HG02885 (cell line): ENCODE data around the gene MVK.

ENCODE experiments used
- ATAC-seq: cut with Tn5 transposase; IDR thresholded peaks from one replicate; pipeline ENCODE4 v1.9.1; 2021; ENCODE audit warnings: mild to moderate bottlenecking; ENCODE audit not compliant: unreplicated experiment, poor library complexity

The MVK gene

GRCh38 chr12:109625749-109626377, 52.3 kb downstream of the MVK start:
- no peak for ATAC-seq

- no peak for ATAC-seq
These were observed 53.0 kb downstream of the MVK start for GRCh38 chr12:109626378-109627115.

- no peak for ATAC-seq
These were observed 54.0 kb downstream of the MVK start for GRCh38 chr12:109627633-109628032.

GRCh38 chr12:109630107-109630506, 56.5 kb downstream of the MVK start:
- no peak for ATAC-seq

- ATAC-seq, result no peak
These were observed 57.2 kb downstream of the MVK start for GRCh38 chr12:109630815-109631214.

GRCh38 chr12:109631302-109631701, 57.7 kb downstream of the MVK start:
- no peak for ATAC-seq

- ATAC-seq, result no peak
These were observed 58.2 kb downstream of the MVK start for GRCh38 chr12:109631751-109632150.

GRCh38 chr12:109632342-109632741, 58.7 kb downstream of the MVK start:
- no peak for ATAC-seq

- no peak for ATAC-seq
These were observed 62.1 kb downstream of the MVK start for GRCh38 chr12:109635717-109636116.

- no peak for ATAC-seq
These were observed 63.8 kb downstream of the MVK start for GRCh38 chr12:109637348-109637747.

GRCh38 chr12:109637996-109638395, 64.4 kb downstream of the MVK start:
- no peak for ATAC-seq

GRCh38 chr12:109638735-109639134, 65.1 kb downstream of the MVK start:
- no peak for ATAC-seq

- ATAC-seq, result no peak
These were observed 65.7 kb downstream of the MVK start for GRCh38 chr12:109639151-109639872.

- ATAC-seq, result no peak
These were observed 67.4 kb downstream of the MVK start for GRCh38 chr12:109640961-109641360.

GRCh38 chr12:109641422-109641821, 67.8 kb downstream of the MVK start:
- no peak for ATAC-seq

- no peak for ATAC-seq
These were observed 69.0 kb downstream of the MVK start for GRCh38 chr12:109642506-109643132.

GRCh38 chr12:109645194-109645593, 71.6 kb downstream of the MVK start:
- no peak for ATAC-seq

GRCh38 chr12:109645708-109646107, 72.1 kb downstream of the MVK start:
- no peak for ATAC-seq
